ENCODE results near the gene ATG9B.

DNA sequence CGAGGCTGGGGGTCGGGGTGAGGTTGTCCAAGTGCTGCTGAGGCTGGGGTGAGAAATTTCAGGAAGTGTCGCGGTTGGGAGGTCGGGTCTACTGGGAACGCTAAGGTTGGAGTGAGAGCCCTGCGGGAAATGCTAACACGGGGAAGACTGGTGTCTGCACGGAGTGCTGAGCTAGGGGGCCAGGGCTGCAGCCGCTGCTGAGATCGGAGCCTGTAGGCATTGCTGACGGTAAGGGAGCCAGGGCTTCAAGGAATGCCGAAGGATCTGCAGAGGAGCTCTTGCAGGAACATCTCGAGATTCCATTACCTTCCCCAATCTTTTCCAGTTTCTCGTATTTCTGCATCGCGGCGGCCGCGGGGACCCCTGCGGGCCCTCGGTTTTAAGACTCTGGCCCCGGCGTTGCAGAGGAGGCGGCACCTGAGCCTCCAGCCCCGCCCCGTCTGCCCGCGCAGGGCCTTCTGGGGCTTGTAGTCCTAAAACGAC is 33.3 kb upstream of the ATG9B start, which contains the start of gene CDK5:
- no peak for TF ChIP-seq POLR2AphosphoS5 (IDR thresholded peaks at IDR 0.05)
- TF ChIP-seq, protein P1, sequence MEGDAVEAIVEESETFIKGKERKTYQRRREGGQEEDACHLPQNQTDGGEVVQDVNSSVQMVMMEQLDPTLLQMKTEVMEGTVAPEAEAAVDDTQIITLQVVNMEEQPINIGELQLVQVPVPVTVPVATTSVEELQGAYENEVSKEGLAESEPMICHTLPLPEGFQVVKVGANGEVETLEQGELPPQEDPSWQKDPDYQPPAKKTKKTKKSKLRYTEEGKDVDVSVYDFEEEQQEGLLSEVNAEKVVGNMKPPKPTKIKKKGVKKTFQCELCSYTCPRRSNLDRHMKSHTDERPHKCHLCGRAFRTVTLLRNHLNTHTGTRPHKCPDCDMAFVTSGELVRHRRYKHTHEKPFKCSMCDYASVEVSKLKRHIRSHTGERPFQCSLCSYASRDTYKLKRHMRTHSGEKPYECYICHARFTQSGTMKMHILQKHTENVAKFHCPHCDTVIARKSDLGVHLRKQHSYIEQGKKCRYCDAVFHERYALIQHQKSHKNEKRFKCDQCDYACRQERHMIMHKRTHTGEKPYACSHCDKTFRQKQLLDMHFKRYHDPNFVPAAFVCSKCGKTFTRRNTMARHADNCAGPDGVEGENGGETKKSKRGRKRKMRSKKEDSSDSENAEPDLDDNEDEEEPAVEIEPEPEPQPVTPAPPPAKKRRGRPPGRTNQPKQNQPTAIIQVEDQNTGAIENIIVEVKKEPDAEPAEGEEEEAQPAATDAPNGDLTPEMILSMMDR (IDR thresholded peaks at IDR 0.05), result no peak
